ENCODE data around the gene ACOXL.

The ACOXL gene

DNA sequence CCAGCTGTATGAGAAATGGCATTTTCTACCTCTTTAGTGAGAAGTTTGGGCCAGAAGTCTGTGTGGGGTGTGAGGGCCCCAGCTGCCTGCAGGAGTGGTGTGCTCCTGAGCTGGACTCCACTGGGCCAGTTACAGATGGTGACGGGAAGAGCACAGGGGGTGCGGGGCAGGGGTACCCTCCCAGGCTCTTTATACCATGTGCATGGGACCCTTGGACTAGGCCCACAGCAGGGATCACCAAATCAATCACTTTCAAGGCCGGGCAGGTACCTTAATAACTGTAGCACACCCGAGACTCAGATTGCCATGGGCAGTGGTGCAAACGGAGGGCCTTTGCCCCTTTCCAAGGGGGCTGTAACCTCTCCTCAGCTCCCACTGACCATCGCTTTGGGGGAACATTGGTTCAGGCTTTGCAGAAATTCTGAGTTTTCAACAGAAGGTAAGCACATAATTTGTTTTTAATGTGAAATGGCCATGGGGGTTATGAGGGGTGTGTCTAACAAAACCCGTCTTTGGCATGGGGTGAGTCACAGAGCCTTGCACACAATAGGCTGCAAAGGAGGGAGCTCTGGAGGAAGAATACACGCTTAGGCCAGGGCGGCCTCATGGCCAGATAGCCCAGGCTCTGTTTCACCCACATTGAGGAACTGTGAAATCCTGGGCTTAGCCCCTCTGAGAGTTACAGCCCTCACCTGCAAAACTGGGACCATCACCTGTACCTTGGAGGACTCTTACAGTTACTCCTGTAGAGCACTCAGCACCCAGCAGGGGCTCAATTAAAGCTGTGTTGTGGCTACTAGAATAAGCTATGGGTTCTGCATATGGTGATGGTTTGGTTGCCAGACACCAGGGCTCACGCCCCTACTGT, 247.3 kb downstream of the ACOXL start:
- DNase-seq: no peak

DNA sequence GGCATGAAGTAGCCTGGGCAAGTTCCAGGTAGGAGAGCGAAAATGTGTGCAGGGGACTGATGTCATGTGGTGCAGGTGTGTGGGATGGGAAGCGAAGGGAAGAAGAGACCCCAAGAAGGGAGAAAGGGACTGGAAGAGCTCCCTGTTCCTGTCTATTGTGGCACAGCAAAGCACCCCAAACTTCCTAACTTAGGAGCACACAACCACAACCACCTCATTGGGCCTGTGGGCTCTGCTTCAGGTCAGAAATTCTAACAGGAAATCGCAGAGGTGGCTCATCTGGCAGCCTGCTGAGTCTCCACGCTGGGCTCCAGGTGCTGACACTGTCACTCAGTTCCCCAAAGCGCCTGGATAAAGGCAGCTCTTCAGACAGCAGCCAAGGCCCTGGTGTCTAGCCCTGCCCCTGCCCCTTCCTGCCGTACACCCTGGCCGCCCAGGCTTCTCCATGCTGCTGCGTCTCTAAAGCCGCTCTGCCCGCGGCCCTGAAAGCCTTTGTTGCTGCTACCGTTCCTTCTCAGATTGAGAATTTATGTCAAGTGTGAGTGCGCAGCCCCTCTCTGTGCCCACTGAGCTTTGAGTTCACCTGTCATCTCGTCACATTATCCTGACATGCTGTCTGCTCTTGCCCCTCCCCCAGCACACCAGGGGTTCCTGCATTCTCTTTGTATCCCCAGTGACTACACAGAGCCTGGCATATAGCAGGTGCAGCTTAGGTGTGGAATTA, 248.1 kb downstream of the ACOXL start:
- peak; percentile 75 for DNase-seq

DNA sequence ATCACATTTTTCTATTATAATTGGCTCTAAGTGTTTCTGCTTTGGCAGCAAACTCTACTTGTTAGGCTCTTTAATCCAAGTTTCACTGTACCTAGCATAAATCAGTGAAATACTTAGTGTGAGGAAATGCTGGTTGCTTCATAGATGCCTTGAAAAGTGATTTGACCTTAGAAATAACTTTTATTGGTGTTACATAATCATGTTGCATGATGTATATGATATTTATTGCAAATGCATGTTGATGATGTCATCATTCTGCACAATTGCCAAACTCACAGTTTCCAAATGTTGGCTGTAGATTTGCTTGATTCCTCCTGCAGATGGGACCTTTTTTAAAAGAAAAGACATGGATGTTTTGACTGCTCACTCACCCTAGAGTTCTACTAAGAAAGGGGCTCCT, 250.8 kb downstream of the ACOXL start:
- no peak for DNase-seq

DNA sequence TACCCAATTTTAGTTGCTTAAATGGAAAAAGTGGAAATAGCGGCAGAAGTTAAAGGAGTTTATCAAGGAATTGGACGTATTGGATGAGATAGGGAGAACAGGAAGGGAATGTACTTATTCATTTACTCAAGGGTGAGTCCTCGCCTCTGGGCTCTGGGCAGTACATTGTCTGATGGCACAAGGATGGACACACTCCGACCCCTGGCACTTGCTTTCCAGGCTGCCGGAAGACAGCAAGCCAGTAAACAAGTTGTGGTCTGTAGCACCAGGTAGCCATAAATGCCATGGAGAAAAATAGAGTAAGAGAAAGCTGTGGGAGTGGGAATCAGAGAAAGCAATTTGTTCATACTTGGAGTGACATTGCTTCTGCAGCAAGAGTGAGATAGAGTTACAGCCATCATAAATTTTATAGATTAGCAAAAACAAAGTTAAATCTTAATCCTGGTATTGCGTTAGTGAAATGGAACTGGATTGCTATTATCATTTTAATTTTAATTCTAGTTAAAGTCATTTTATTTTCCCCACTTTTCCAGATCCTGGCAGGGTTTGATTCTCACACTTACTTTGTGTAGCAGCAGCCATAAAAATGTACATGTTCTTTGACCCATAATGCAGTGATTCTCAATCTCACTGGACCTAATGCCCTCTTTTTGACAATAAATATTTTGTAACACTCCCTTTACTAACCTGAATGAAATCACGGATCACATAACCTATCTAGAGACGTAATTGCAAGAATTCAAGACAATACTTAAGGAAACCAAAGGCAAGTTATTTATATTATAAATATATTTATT, 252.5 kb downstream of the ACOXL start:
- no peak for DNase-seq

DNA sequence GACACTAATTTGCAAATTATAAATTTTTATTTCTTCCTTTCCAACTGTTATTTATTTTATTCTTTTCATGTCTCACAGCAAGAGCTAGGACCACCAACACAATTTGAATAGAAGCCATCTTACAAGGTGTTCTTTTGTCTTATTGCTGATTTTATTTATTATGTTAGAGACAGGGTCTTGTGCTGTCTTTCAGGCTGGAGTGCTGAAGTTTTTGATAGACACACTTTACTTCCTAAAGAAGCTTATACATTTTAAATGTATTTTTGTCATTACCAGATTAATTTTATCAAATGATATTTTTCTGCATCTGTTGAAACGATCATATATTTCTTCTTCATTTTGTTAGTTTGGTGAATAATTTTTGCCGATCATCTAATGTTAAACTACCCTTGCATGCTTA, 258.1 kb downstream of the ACOXL start:
- no peak for DNase-seq

DNA sequence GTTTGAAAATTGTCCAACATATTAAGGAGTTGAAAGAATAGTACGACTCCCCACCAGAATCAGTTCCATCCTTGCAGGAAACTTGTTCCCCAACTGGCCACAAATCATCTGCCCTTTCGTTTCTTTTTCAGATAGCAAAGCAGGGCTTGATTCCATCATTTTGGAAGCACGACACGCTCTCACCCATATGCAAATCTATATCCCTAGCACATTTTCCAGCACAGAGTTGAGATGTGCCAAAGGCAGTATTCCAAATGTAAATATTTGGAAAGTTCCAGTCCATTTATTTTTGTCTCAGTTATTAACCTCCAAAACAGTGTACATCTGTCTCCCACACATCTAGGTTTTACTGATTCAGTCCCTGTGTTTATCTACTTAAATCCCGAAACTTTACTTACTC, 259.5 kb downstream of the ACOXL start:
- peak; percentile 5 for DNase-seq

DNA sequence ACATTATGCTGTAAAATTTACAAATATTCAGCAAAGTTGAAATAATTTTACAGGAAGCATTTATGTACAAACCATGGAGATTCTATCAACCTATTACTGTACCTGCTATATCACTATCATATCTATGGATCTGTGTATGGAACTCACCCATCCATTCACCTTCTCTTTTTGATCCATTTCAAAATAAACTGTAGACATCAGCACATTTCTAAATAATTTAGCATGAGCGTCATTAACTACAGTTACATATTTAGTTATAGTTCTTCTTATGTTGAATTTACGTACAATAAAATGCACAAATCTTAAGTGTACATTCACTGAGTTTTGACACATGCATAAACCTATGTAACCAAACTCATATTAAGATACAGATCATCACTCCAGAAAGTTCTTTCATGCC, 260.5 kb downstream of the ACOXL start:
- DNase-seq: no peak

DNA sequence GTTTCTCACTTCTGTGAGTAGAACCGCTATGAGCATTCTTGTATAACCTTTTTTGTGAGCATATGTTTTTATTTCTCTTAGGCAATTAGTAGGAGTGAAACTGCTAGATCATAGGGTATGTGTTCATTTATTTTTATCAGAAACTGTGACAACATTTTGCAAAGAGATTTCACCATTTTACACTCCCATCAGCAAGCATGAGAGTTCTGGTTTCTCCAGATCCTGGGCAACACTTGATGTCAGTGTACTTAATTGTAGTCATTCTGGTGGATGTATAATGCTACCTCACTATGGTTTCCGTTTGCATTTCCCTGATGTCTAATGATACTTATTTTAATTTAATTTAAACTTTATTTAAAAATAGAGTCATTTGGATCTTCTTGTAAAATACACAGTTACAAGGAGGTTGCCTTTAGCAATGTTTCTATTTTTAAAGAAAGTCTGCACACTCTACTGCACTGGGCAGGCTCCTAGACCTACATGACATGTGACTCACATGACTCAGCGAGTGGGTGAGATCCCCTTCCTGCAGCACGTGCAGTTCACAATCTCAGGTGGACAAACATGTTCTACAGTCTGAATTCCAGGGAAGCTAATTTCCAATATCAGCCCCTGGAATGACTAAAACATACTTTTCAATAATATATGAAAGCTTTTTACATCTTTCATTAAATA, 261.3 kb downstream of the ACOXL start:
- DNase-seq: peak; percentile 18

DNA sequence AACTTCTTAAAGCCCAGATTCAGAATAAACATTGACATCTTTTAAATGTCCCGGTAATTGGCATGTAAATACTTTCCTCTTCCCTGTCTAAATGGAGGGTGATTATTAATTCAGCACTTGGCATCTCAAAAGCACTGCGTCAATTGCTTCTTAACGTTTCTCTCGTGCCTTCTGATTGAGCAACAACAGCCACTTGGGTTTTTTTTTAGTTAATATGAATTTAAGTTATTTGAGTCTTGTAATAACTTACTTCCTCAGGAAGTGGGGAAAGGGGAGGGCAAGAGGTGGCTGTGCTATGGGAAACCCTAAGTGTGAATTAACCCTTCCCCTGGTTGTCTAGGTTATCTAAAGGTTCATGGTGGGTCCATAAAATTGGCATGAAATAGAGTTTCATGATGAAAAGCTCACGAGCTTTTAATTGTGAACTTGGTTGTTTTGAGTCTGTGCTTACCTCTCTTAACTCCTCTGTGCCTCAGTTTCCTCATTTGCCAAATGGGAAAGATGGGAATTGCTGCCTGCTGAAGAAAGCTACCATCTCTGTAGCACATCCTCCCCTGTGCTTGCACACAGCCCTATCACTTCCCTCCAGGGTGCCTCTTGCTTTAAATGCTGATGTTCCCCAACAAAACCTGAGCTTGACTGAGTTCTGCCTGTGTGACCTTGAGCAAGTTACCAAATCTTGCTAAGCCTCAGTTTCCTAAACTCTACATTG, 262.0 kb downstream of the ACOXL start:
- no peak for DNase-seq

DNA sequence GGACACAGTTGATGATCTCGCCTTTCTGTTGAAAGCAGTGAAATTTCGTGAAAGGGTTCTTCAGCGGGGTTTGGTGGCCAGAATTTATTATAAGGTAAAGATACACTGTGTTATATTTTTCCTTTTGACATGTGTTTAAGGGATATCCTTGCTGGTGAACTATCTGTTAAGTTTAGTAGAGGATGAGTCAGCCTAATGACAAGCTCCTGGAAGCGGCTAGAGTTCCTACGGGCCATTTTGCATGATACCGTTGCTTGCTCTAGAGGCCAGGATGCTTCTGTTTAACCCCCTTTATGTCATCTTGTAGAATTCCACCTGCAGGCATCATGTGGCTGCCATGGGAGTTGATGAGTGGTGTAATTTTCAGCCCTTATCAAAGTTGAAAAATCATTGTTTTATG, 263.5 kb downstream of the ACOXL start:
- no peak for DNase-seq

DNA sequence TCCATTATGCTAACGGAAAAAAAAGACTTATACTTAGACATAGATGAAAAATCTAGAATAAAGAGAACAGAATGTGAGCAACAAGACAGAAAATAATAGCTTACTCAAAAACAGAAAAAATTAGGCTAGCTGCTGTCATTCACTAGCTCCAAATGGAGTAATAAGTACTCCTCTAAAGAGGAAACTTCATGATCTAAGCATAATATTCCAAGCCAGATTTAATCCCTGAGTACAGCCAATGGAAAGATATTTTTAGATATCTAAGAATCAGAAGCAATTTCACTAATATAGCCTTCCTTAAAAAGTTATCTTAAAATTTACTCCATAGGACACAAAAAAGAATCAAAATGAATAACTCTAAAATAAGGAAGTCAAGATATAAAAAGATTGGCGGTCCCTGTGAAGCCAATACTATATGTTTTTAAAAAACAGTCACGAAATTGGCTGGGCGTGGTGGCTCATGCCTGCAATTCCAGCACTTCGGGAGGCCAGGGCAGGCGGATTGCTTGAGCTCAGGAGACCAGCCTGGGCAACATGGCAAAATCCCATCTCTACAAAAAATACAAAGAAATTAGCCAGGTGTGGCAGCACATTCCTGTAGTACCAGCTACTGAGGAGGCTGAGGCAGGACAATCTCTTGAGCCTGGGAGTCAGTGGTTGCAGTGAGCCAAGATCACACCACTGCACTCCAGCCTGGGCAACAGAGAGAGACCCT, 265.1 kb downstream of the ACOXL start:
- no peak for DNase-seq

DNA sequence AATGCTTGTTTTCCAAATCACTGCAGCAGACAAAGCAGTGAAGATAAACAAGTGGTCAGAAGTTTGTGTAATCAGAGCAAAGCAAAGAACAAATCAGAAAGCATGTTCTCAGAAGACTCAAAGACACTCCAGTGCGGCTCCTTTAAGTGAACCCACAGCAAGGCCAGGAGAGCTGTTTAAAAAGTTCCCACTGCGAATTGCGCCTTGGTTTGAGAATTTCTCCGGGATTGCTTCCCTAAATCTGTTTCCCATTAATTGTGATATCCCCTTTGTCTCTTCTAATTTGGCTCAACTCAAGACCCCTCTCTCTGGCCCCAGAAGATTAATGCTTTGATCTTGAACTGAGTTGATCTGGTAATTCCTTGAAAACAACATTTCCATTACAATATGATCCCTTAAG, 265.9 kb downstream of the ACOXL start:
- DNase-seq: no peak

DNA sequence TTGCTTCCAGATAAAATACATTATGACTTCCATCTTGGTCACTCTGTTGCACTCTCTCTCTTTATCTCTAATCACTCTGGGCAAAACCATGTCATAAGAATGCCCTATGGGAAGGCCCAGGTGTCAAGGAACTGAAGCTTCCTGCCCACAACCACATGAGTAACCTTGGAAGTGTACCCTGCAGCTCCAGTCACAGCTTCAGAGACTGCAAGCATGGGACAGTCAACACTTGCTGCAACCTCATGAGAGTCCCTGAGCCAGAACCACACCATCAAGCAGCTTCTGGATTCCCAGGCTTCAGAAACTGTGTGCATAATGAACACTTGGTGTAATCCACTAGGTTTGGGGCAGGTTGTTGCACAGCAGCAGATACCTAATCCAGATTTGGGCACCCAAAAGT, 267.3 kb downstream of the ACOXL start:
- DNase-seq: no peak

DNA sequence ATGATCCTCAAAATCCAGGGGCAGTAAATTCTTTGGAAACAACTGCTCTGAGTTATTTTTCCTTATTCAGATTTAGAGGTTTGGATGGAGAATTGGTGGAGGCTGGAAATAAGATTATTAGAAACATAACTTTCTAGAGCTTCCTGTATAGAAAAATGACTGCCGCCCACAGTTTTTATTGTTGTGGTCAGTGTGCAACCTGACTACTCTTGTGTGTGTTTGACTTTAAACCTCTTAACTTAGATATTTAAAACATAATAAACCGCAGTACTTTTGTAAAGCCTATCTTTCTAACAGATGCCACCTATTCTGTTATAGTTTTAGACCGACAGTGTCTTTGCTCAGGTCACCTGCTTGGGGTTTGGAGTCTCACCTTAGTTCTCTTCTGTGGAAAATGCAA, 272.9 kb downstream of the ACOXL start:
- DNase-seq: no peak

DNA sequence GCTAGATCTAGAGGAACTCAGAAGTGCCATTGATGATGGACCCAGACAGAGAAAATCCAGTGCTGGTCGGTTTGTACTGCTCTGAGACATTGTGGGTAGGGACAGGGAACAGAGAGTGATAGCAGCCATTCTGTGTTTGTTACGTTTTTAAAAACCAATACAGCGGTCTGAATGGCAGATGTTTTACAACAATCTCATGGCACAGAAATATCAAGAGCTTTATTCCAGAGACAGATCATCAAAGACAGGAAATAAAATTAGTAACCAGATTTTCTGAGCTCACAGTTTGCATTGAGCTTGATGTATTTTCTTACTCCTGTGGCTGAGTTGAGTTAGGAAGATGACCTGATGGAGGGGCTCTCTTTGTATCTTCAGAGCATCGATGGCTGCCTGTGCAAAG, 273.4 kb downstream of the ACOXL start:
- DNase-seq: no peak

DNA sequence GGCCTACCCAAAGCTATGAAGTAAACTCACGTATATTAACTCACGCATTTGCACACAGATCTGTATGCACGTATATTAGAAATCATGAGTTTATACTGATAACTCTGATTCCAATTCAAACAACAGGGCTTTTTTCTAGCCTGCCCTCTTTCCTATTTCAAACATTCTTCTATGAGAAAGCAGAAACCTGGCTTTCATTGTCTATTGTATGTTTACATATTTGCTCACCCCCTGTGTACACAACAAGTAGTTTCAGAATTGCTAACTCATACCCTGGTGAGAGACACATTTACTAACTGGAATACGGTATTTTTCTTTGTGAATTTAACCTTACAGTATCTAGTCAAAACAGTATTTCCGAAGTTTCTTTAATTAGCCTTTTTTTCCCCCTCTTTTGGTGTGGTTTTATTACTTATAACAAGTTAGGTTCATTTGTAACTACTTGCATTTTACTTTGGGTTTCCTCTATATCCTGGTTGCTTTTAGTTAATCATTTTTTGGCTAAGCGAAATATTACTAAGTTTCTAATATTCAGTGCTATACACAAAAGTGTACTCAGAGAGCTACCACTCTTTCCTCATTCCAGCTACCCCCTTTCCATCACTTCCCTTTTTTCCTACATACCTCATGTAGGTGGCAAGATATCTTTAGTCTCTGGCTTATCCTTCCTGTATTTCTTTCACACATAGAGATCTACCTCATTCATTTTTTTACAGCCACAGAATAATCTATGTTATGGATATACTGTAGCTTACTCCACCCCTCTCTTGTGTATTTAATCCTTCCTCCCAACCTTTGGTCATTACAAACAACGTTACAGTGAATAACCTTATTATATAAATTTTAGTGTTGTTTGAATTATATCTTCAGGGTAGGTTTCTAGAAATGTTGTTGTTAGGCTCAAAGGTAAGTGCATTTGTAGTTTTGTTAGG, 275.6 kb downstream of the ACOXL start:
- DNase-seq: no peak

DNA sequence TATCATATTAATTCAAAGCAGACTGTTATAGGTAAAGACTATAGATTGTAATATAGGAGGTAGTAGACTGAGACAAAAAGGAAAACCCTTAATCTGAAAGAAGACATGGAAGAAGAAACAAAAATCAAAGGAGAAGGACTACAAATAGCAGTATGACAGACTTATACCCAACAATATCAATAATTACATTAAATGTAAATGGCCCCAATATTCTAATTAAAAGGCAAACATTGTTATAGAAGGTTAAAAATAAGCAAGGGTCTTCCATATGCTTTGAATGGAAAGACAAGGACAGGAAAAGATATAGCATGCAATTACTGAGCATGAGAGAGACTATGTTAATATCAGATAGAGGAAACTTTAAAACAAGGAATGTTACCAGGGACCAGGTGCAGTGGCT, 278.8 kb downstream of the ACOXL start:
- DNase-seq: no peak

DNA sequence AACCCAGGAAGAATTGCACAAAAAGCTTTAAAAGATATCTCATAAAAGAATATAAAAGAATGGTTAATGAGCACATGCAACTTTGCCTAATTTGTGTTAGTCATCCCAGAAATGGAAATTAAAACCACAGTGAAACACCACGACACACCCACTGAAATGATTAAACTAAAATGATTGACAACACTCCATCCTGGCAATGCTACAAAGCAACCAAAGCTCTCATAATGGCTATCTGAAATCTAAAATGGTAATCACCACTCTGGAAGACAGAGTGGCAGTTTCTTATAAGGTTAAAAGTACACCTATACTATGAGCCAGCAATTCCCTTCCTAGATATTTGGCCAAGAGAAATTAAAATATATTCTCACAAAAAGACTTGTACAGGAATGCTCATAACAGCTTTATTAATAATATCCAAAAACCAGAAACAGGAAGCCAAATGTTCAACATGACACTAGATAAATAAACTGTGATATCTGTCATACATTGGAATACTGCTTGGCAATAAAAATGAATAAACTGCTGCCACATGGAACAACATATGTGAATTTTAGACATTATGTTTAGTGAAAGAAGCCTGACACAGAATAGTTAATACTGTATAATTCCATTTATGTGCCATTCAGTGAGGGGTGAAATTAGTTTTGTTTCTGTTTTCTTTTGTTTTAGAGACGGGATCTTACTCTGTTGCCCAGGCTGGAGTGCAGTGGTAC, 283.1 kb downstream of the ACOXL start:
- no peak for DNase-seq

DNA sequence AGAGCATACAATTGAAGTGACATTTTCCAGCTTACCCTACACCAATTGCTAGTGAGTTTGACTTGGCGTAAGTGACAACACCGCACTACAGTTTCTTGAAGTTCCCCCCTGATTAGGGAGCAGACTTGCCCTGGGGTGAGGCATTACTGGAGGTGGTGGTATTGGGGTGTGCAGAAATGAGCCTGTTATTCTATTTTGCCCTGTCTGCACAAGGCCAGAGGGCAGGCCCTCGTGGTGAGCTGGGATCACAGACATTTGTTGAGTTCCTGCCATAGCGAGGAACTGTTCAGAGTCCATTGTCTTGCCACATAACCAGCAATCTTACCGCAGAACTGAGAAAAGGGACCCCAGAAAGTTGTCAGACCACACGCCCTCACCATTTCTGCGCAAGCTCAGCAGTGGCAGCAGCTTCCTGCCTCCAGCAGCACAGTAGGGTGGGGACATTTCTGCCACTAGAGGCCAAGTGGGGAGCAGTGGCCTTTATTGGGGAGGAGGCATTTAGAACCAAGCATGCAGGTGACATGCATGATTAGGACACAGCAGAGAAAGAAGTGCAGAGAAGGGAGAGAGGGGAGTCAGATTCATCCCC, 284.8 kb downstream of the ACOXL start:
- DNase-seq: no peak
